Measurements from ENCODE around the gene ITGB5. TPM values are rescaled to one million over a fixed set of nuclear protein-coding genes. Genes with fewer than 3 reads are reported as not detected.
A peak's percentile ranks its signal among the peaks of the same experiment; 100 is the strongest.

ITGB5 gene
- 498 to 625 TPM (median 501 TPM) in 3 replicates for total RNA-seq
- long read RNA-seq, full-length matches to known transcripts: 1,775 of 2,143 reads
- long read RNA-seq, partial matches to known transcripts: 77 of 2,143 reads
- long read RNA-seq, other reads (novel, unspliced or antisense): 291 of 2,143 reads

DNA sequence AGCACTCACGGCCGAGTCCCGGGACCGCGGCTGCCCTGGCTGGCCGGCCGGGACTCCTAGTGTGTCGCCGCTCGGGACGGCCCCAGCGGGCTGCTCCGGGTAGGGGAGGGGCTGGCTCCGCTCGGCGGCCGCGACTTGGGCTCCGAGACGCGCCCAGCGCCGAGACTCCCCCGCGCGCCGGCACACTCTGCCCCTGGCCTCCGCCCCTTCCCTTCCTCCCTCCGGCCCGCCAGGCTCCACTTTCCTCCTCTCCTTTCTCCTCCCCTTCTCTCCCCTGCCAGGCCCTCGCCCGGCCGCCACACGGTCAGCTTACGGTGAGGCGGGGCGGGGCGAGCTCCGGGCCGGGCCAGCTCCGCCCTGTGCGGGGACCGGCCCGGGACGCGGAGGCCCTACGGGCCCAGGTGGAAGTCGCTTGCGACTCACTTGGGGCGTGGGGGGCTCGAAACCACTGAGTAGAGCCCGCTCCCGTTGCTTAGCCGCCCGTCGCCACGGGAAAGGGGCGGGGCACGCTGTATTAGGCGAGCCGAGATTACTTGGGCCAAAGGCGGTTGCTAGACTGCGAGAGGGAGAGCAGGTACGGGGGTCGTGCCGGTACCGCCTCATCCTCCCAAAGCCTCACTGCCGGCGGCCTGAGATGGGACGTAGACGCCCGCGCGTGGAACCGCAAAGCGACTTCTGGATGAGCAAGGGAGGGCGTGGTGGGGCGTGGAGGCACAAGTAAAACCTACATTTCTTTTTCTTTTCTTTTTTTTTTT is at the start of gene ITGB5:
Gene ITGB5 (minus strand): TSS at position 189 of the 755 bp plus-strand sequence. CDS start 365 bp downstream, outside the sequence.
- H3K4me3 Mint-ChIP-seq (ENCODE audit: unreplicated experiment): peak within 1 kb of the TSS; percentile 87
- H3K27ac Mint-ChIP-seq (ENCODE audit: unreplicated experiment): peak within 1 kb of the TSS; percentile 89
- no peaks in the 10 kb centered on the region for H3K27me3 Mint-ChIP-seq (ENCODE audit: low read depth)
- peaks cover 39% of the 10 kb centered on the region for H3K4me1 Mint-ChIP-seq (ENCODE audit: low read depth)
- H3K9me3 Mint-ChIP-seq (ENCODE audit: low read depth): no peaks in the 10 kb centered on the region
- TF ChIP-seq, protein P1, sequence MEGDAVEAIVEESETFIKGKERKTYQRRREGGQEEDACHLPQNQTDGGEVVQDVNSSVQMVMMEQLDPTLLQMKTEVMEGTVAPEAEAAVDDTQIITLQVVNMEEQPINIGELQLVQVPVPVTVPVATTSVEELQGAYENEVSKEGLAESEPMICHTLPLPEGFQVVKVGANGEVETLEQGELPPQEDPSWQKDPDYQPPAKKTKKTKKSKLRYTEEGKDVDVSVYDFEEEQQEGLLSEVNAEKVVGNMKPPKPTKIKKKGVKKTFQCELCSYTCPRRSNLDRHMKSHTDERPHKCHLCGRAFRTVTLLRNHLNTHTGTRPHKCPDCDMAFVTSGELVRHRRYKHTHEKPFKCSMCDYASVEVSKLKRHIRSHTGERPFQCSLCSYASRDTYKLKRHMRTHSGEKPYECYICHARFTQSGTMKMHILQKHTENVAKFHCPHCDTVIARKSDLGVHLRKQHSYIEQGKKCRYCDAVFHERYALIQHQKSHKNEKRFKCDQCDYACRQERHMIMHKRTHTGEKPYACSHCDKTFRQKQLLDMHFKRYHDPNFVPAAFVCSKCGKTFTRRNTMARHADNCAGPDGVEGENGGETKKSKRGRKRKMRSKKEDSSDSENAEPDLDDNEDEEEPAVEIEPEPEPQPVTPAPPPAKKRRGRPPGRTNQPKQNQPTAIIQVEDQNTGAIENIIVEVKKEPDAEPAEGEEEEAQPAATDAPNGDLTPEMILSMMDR (IDR thresholded peaks at IDR 0.05): peak; percentile 34
- peaks cover 2% of the 10 kb centered on the region for H3K36me3 Mint-ChIP-seq (ENCODE audit: low read depth)
- peak; percentile 95 for DNase-seq (ENCODE audit: low spot score)

DNA sequence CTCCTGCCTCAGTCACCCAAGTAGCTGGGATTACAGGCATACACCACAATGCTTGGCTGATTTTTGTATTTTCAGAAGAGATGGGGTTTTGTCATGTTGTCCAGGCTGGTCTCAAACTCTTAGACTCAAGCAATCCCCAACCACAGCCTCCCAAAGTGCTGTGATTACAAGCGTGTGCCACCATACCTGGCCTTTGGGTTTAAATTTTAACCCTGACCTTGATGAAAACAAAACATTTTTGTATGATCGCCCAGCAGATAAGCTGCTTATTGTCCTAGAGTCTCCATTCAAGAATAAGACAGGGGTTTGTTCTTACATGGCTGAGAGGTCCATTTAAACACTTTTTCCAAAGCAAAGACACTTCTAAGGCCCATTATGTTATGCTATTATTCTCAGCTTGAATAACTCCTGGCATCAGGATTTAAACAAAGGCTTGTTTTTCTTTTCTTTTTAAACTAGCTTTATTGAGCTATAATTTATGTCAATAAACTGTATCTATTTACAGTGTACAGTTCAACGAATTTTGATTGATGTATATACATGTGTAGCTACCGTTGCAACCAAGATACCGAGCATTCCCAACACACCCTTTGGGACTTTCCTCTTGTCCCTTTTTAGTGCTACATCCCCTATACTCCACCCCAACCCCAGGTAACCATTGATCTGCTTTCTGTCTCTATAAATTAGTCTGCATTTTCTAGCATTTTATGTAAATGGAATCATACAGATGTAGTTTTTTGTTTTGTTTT is 48.8 kb upstream of the ITGB5 start:
- DNase-seq (ENCODE audit: low spot score): no peak

GRCh38 chr3:124935264-124935663 is 48.1 kb upstream of the ITGB5 start:
- Mint-ChIP-seq H3K27me3 (ENCODE audit: low read depth) (no peaks in the 10 kb centered on the region), H3K27ac (ENCODE audit: unreplicated experiment) (no peak overlapping the region), H3K9me3 (ENCODE audit: low read depth) (peaks cover 4% of the 10 kb centered on the region), H3K4me3 (ENCODE audit: unreplicated experiment) (no peak overlapping the region), H3K36me3 (ENCODE audit: low read depth) (no peaks in the 10 kb centered on the region), H3K4me1 (ENCODE audit: low read depth) (no peaks in the 10 kb centered on the region)
- TF ChIP-seq, protein P1 (IDR thresholded peaks at IDR 0.05): no peak
- no peak for DNase-seq (ENCODE audit: low spot score)

More for the DNA sequence above, 48.8 kb upstream of the ITGB5 start:
- Mint-ChIP-seq H3K4me1 (ENCODE audit: low read depth) (no peaks in the 10 kb centered on the region), H3K27ac (ENCODE audit: unreplicated experiment) (no peak overlapping the region), H3K36me3 (ENCODE audit: low read depth) (no peaks in the 10 kb centered on the region), H3K4me3 (ENCODE audit: unreplicated experiment) (no peak overlapping the region), H3K27me3 (ENCODE audit: low read depth) (no peaks in the 10 kb centered on the region), H3K9me3 (ENCODE audit: low read depth) (peaks cover 4% of the 10 kb centered on the region)
- TF ChIP-seq, protein P1 (IDR thresholded peaks at IDR 0.05): no peak

DNA sequence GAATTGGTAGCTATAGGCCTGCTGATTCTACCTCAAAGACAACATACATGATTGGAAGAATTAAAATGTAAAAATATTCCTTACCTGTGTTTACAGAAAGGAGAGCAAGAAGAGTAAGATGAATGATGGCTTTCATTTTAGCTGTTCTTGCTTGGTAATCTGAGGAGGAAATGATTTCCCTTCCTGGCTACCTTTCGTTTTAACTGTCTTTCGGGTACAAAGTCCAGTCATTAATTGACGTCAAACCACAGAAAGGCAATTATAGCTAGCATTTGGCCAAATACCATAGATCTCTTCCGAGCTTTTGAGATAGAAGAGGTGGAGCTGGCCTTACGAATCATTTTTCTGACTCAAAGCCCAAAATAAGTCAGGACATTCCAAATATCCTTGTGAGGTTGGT is 47.4 kb upstream of the ITGB5 start, which contains the start of gene MUC13:
Gene MUC13 (minus strand): TSS at position 175 of the 400 bp plus-strand sequence. CDS start 39 bp downstream, at position 136.
- H3K36me3 Mint-ChIP-seq (ENCODE audit: low read depth): no peaks in the 10 kb centered on the region
- no peak within 1 kb of the TSS for H3K27ac Mint-ChIP-seq (ENCODE audit: unreplicated experiment)
- no peaks in the 10 kb centered on the region for H3K27me3 Mint-ChIP-seq (ENCODE audit: low read depth)
- TF ChIP-seq, protein P1 (IDR thresholded peaks at IDR 0.05): no peak
- H3K4me3 Mint-ChIP-seq (ENCODE audit: unreplicated experiment): no peak within 1 kb of the TSS
- no peaks in the 10 kb centered on the region for H3K4me1 Mint-ChIP-seq (ENCODE audit: low read depth)
- H3K9me3 Mint-ChIP-seq (ENCODE audit: low read depth): peaks cover 4% of the 10 kb centered on the region
- no peak for DNase-seq (ENCODE audit: low spot score)
